AG20443 (cell line): ENCODE measurements around the gene PDE4A.
"Not testable (repeated sequence)": the region's sequence is repeated elsewhere in the genome, so short reads cannot be mapped to it uniquely, and the experiment has no call there.

Source experiments
- DNase-seq: peaks from one replicate; pipeline ENCODE4 v3.0.0; 2012; ENCODE audit warnings: low spot score, mixed read lengths

Gene PDE4A

DNA sequence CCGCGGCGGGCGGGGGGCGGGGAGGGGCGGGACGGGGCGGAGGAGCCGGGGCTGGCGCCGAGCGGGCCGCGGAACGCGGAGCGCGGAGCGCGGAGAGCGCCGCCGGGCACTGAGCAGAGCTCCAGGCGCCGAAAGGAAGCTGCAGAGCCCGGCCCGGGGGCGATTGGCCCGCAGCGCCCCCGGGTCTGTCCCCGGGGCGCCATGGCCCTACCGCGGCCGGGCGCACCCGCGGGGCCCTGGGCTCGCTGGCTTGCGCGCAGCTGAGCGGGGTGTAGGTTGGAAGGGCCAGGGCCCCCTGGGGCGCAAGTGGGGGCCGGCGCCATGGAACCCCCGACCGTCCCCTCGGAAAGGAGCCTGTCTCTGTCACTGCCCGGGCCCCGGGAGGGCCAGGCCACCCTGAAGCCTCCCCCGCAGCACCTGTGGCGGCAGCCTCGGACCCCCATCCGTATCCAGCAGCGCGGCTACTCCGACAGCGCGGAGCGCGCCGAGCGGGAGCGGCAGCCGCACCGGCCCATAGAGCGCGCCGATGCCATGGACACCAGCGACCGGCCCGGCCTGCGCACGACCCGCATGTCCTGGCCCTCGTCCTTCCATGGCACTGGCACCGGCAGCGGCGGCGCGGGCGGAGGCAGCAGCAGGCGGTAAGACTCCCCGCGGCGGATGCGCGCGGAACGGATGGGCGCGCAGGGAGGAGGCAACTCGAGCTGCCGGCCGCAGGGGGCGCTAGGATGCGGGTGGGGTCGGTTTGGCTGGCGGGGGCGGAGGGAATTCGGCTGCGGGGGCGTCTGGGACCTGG is at the start of gene PDE4A:
PDE4A (plus strand) TSS at position 95 of the 796 bp plus-strand sequence; CDS start at position 322, 227 bp downstream.
- DNase-seq: peak; percentile 49

DNA sequence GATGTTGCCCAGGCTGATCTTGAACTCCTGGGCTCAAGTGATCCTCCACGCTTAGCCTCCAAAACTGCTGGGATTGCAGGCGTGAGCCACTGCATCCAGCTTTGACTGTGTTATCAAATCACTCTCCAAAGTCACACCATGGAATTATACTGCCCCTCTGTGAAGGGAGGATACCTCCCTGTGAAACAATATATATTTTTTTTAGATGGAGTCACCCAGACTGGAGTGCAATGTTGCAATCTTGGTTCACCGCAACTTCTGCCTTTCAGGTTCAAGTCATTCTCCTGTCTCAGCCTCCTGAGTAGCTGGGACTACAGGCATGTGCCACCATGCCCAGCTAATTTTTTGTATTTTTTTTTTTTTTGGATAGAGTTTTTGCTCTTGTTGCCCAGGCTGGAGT is 47.6 kb upstream of the PDE4A start:
- no peak for DNase-seq

DNA sequence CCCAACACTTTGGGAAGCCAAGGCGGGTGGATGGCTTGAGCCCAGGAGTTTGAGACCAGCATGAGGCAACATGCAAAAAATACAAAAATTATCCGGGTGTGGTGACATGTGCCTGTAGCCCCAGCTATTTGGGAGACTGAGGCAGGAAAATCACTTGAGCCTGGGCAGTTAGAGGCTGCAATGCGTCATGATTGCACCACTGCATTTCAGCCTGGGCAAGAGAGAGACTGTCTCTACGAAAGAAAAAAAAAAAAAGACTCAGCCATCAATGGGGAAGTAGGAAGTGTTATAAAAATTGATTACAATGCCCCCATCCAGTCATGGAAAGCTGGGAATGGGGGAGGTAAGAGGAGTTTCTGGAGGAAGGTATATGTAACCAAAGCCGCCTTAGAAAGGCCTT is 45.4 kb upstream of the PDE4A start:
- DNase-seq: no peak

DNA sequence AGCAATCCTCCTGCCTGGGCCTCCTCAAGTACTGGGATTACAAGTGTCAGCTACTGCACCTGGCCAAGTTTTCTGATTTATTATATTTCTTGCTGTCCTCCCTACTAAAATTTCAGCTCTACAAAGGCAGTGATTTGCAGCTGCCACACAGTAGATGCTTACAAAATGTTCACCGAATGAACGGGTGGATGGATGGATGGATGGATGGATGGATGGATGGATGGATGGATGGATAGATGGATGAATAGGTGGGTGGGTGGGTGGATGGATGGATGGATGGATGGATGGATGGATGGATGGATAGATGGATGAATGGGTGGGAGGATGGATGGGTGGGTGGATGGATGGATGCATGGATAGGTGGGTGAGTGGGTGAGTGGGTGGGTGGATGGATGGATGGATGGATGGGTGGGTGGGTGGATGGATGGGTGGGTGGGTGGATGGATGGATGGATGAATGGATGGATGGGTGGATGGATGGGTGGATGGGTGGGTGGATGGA is 43.1 kb upstream of the PDE4A start:
- not testable (repeated sequence) for DNase-seq

DNA sequence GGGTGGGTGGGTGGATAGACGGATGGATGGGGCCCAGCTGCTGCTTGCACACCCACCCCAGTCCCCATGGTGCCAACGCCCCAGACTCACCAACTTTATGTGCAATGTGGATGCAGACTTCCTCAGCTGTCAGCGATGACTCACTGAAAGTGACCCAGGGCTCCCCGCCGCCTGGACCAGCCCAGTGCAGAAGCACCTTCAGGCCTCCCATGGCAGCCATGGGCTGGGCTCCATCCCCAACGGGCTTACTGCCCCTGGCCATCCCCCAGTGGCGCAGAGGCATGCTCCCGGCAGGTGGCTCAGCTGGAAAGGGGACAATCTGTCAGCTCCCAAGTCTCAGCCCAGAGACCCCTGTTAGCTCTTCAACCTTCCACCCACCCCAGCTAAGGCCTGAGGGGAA is 42.2 kb upstream of the PDE4A start:
- no peak for DNase-seq

DNA sequence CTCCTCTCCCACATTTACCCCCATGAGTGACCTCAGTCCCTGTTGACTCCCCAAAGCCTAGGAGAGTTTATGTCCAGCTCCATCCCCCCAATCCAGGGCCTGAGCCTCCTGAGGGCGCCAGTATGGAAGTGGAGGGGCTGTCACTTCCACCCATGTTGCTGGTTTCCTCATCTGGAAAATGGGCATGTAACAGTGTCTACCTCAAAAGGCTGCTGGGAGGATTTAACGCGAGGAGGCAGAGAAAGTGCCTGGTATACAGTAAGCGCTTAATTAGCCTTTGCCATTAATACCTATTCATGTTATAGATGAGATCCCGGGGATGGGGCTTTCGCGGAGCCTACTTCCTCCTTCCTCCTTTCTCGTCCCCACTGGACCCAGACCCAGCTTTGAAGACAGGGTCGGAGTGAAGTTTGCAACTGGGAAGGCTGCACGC is 40.4 kb upstream of the PDE4A start:
- no peak for DNase-seq

DNA sequence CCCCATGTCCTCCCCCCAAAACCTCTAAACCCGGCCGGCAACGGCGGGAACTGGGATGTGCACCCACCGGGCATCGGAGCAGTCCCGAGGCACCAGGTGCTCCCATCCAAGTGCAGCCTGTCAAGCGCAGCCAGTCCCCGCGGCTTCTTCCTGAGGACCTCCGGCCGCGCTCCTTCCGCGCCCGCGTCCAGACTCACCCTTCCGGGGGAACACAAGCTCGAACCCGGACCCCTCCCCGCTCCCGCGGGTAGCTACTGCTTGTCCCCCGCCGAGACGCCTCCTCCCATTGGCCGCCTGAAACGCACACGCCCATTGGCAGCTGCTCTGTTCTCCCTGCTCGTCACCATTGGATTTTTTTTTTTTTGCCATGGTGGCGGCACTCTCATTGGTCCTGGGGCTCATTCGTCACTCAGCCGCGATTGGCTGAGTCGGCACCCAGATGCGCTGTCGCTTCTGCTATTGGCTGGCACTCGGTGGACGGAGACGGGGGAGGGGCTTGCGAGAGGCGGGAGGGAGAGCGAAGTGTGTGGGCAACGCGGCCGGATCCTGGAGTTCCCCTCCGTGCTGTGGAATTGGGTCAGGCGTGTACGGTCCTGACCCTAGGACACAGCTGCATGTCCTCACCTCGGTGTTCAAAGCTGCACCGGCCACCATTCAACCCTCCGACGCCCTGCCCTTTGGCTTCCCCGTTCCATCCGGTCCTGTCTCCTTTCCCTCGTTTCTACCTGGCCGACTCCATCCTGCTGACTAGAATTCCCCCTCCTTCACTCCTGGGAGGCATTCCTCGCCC is 39.8 kb upstream of the PDE4A start, which contains the start of gene TYK2:
TYK2 (minus strand) TSS at position 260 of the 790 bp plus-strand sequence. CDS start 2,166 bp downstream, outside the sequence.
- peak; percentile 100 for DNase-seq

DNA sequence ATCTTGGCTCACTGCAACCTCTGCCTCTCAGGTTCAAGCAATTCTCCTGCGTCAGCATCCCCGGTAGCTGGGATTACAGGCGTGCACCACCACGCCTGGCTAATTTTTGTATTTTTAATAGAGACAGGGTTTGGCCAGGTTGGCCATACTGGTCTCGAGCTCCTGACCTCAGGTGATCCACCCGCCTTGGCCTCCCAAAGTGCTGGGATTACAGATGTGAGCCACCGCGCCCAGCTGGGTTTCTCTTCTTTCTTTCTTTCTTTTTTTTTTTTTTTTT is 37.2 kb upstream of the PDE4A start:
- not testable (repeated sequence) for DNase-seq

DNA sequence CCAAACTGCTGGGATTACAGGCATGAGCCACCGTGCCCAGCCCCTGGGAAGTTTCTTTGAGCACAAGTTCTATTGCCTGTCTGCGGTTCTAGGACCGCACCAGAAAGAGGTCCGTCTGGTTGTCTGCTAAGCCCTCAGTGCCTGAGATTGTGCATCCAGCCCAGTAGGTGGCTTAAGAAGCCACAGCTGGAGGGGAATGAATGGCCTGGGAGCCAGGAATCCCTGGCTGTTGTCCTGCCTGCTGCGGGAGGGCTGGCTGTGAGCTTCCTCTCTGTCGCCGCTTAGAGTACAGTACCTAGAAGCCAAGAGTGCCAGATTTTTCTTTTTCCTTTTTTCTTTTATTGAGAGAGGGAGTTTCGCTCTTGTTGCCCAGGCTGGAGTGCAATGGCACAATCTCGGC is 35.8 kb upstream of the PDE4A start:
- DNase-seq: no peak

DNA sequence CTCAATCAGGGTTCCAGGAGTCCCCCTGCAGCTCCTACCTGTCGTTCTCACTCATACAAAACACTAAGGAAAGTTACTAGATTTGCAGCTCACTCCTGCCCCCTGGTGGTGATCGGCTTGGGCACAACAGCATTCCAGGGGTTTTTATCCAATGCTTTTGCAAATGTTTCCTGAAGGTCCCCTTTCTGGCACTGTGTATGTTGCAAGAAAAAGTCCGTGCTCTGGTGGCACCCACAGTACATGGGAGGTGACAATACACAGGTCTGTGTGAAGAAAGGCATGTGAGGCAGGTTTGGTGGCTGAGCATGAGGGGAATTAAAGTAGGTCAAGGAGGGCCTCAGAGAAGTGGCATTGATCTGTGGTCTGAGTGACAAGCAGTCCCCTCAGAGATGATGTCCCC is 31.4 kb upstream of the PDE4A start:
- DNase-seq: peak; percentile 75

DNA sequence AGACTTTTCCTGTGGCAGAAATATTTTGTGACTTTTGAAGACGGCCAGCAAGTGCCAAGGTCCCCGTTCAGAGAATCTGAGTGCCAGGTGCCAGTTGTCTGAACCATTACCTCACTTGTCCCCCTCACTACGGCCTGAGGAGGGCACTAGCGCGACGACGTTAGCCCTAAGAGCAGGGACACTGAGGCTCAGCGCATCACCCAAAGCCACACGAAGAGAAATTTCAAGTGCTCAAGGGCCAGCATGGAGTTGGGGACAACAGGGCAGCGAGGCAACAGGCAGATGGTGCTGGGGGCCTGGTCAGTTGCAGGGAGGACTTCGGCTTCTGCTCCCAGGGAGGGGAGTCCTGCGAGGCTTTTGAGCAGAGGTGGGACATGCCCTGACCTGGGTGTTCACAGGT is 30.5 kb upstream of the PDE4A start:
- DNase-seq: no peak

DNA sequence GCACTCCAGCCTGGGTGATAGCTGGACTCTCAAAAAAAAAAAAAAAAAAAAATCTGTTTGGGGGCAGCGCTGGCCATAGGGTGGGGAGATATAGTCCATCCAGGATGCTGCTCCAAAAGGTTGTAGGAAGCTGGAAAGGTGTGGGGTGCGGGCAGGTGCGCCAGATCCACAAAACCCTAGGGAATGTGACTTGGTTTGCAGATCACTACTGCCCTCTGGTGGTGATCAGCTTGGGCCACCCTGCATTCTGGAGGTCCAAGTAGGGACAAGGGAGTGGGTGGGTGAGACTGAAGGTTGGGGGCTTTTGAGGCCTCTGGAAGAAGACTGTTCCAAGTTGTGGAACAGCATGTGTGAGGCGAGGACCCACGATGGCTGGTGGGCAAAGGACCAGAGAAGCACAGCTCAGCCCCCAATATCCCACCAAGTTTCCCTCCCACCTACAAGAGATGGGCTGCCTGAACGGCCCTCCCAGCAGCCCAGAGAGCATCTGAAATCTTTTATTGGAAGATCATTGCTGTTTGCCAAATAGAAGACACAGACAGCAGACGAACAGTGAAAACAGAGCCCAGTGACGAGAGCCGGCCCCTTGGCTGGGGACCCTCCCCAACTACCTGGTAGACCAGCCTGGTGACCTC is 29.6 kb upstream of the PDE4A start:
- peak; percentile 76 for DNase-seq

DNA sequence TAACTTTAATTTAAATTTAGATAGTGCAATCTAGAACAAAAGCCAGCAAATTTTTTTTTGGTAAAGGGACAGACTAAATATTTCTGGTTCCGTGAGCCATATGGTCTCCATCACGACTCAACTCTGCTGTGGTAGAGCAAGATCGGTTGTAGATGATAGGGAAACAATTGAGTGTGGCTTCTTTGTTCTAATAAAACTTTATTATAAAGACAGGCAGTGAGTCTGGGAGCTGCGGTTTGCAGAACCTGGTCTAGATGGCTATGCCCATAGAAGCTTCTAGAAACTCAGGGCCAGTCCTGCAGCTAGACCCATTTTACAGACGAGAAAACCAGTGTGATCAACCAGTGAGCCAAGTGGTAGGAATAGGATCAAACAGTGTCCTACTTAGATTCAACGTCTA is 28.2 kb upstream of the PDE4A start:
- no peak for DNase-seq

DNA sequence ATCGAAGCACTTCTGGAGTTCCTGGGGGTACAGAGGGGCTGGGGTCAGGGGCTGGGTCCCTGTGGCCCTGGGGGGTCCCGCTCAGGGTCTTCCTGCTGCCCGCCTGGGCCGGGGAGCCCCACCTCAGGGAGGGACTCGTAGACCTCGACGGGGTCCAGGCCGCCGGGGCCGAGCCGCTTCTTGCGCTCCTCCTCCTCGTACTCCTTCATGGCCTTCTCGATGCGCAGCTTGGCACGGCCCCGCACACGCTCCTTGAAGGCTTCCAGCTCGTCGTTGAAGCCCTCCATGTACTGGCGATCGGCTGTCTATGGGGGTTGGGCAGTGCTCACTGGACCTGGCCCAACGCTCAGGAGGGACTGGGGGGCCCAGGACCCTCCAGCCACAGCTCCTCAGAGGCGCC is 27.2 kb upstream of the PDE4A start:
- no peak for DNase-seq

DNA sequence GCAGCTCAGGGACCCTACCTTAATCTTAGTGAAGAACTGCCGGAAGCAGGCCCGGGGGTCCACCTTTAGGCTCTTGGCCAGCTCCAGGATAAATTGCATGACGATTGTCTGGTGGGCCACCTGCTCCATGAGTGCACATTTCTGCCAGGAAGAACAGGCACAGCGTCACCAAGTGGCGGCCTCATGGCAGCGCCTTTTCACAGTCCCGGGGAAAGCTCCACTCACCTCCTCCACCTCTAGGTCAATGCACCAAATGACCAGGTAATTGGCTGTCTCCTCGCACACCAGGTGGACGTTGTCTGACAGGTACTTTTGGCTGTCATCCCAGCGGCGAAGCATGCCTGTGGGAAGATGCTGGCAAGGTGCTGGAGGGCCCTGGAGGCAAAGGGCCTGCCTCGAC is 25.3 kb upstream of the PDE4A start:
- DNase-seq: no peak

DNA sequence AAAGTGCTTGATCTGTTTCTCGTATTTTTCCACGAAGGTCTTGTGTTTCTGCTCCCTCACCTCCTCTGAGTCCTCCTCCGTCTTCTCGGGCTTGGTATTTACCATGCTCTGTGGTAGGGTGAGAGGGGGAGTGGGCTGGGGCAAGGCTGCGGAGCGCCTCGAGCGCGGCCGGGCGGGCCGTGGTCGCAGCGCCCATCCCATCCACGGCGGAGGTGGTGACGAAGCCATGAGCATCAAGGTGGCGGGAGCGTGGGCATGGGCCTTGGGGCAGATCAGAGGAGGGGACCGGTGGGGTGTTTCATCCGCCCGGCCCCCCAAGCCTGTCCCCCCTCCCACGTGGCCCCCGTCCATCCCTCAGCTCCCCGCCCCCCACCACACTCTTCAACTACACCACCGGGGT is 24.9 kb upstream of the PDE4A start:
- no peak for DNase-seq

DNA sequence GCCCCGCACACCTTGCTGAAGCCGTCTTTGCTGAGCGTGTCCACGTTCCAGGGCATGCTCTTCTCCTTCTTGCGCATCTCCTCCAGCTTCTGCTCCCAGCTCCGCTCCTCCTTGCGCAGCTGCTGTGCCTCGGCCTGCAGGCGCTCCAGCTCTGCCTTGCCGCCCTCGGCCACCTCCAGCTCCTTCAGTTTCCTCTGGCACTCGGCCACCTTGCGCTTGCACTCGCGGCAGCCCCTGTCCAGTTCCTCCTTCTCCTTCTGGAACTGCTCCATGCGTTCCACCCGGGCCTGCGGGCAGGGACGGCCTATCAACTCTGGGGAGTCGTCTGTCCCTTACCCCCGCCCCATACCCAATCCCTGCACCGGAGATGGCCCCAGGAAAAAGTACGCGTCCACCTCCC is 24.4 kb upstream of the PDE4A start:
- DNase-seq: no peak

DNA sequence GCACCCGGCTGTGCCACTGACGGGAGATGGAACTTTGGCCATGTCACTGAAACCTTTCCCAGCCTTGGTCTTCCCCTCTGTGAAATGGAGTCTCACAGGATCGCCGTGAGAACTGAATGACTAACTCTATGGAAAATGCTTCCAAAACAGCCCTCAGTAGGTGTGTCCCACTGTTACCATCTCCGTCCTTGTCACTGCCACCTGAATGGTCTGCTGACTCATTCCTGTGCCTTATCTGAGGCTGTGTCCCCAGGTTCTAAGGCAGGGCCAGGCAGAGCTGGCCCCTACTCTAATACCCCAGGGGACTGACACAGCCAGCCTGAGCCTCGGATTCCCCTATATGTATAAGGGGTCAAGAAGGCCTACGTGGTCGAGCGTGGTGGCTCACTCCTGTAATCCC is 21.5 kb upstream of the PDE4A start:
- DNase-seq: no peak

DNA sequence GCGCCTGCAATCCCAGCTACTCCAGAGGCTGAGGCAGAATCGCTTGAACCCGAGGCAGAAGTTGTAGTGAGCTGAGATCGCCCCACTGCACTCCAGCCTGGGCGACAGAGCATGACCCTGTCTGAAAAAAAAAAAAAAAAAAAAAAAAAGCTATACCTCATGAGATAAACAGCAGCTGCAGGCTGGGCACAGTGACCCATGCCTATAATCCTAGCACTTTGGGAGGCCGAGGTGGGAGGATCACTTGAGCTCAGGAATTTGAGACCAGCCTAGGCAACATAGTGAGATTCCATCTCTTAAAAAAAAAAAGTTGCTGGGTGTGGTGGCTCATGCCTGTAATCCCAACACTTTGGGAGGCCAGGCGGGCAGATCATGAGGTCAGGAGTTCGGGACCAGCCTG is 21.0 kb upstream of the PDE4A start:
- not testable (repeated sequence) for DNase-seq

DNA sequence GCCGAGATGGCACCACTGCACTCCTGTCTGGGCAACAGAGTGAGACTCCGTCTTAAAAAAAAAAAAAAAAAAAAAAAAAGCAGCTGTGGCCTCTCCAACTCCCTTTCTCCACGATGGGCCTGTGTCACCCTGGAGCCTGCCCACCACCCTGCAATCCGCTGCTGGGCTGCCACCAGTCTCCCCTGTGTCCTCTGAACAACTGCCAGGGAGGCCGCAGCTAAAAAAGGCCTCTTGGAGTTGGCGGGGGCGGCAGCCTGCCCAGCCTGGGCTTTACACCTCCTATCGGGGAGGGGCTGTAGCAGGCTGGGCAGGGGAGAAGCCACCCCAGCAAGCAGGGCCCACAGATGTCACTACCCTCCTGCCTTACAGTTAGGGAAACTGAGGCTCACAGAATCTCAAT is 20.5 kb upstream of the PDE4A start:
- DNase-seq: no peak

DNA sequence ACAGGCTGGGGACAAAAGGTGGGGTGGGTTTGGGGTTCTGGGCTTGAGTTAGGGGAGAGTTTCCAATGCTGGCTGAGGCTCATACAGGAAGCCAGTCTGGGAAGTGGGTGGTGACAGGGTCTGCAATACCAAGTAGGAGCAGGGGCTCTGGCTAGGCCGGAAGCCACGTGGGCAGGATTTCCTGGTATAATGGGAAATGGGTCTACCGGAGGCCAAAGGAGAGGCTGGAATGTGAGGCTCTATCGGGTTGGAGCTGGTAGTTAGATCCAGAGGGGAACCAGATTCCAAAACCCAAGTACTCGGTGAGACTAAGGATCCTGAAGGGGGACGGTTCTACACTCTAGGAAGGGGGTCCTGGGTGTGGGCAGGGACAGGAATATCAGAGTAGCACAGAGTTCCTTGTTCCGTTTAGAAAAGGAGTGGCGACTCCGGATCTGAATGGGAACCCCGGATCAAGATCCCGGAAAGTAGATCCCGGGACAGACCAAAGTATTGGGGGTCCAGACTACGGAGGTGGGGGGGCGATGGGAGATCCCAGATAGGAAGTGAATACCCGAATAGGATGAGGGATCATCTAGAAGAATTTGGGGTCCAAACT is 17.8 kb upstream of the PDE4A start:
- no peak for DNase-seq
